SU-DHL-6 (cell line): ENCODE results near the gene ATP13A3.

ENCODE experiments used
- H2AFZ ChIP-seq: fragments of 200-600 bp; sonication (generic); 2 replicates; pipeline ENCODE4 v1.6.1; 2014; ENCODE audit warnings: low read depth, mild to moderate bottlenecking, moderate library complexity, mixed read lengths, antibody characterized with exemption, low read length; ENCODE audit not compliant: severe bottlenecking
- H3F3A ChIP-seq: fragments of 200-600 bp; shearing (Covaris generic); 2 replicates; pipeline ENCODE4 v1.6.0; 2016; ENCODE audit warnings: antibody characterized with exemption, mild to moderate bottlenecking; ENCODE audit not compliant: insufficient read depth
- H3K27ac ChIP-seq: fragments of 200-600 bp; sonication (generic); 2 replicates; pipeline ENCODE4 v1.5.1; 2016; ENCODE audit warnings: low read depth, mild to moderate bottlenecking, low read length, moderate library complexity, mixed read lengths
- H3K27me3 ChIP-seq: fragments of 200-600 bp; sonication (generic), shearing (Covaris generic); 2 replicates; pipeline ENCODE4 v1.6.0; 2014; ENCODE audit warnings: mild to moderate bottlenecking, low read length
- H3K36me3 ChIP-seq: fragments of 200-600 bp; sonication (generic); 2 replicates; pipeline ENCODE4 v1.6.1; 2014; ENCODE audit warnings: mild to moderate bottlenecking, low read length, mixed read lengths
- H3K4me2 ChIP-seq: fragments of 300-600, 200-600 bp; shearing (Covaris generic), sonication (generic); 2 replicates; pipeline ENCODE4 v1.6.0; 2014; ENCODE audit warnings: low read length, low read depth, mild to moderate bottlenecking; ENCODE audit not compliant: poor library complexity, severe bottlenecking
- H3K4me3 ChIP-seq: fragments of 200-600 bp; sonication (generic); 2 replicates; pipeline ENCODE4 v1.5.1; 2014; ENCODE audit warnings: antibody characterized with exemption, low read length, mild to moderate bottlenecking, mixed read lengths; ENCODE audit not compliant: insufficient read depth, poor library complexity, severe bottlenecking
- H3K79me2 ChIP-seq: fragments of 200-600 bp; sonication (generic); 2 replicates; pipeline ENCODE4 v1.6.1; 2014; ENCODE audit warnings: mild to moderate bottlenecking, low read length, moderate library complexity; ENCODE audit not compliant: insufficient read depth
- H3K9ac ChIP-seq: fragments of 200-600 bp; sonication (generic); 2 replicates; pipeline ENCODE4 v1.7.0; 2014; ENCODE audit warnings: mild to moderate bottlenecking, low read length
- H3K9me2 ChIP-seq: fragments of 200-600 bp; sonication (generic); replicated peaks from 2 replicates; pipeline ENCODE4 v1.6.1; 2014; ENCODE audit warnings: low read length; ENCODE audit not compliant: insufficient read depth
- H3K9me3 ChIP-seq: fragments of 200-600 bp; sonication (generic); 2 replicates; pipeline ENCODE4 v1.6.1; 2014; ENCODE audit warnings: low read length, mixed read lengths; ENCODE audit not compliant: insufficient read depth
- H4K20me1 ChIP-seq: fragments of 200-600 bp; sonication (generic); 2 replicates; pipeline ENCODE4 v1.6.1; 2014; ENCODE audit warnings: low read depth, mild to moderate bottlenecking, antibody characterized with exemption, low read length, moderate library complexity, mixed read lengths
- EZH2phosphoT487 ChIP-seq: fragments of 200-600 bp; sonication (generic), shearing (Covaris generic); conservative IDR thresholded peaks from 2 replicates; pipeline ENCODE4 v1.6.1; 2018; ENCODE audit warnings: mild to moderate bottlenecking, antibody characterized with exemption, low read length, moderate library complexity, mixed read lengths
- TF ChIP-seq, protein P1 (sequence below): fragments of 200-600 bp; sonication (generic); IDR thresholded peaks from one replicate; pipeline ENCODE4 v1.5.1; 2017; ENCODE audit warnings: antibody characterized with exemption, mild to moderate bottlenecking, low read length, moderate library complexity; ENCODE audit not compliant: insufficient read depth, poor library complexity, severe bottlenecking

The ATP13A3 gene

DNA sequence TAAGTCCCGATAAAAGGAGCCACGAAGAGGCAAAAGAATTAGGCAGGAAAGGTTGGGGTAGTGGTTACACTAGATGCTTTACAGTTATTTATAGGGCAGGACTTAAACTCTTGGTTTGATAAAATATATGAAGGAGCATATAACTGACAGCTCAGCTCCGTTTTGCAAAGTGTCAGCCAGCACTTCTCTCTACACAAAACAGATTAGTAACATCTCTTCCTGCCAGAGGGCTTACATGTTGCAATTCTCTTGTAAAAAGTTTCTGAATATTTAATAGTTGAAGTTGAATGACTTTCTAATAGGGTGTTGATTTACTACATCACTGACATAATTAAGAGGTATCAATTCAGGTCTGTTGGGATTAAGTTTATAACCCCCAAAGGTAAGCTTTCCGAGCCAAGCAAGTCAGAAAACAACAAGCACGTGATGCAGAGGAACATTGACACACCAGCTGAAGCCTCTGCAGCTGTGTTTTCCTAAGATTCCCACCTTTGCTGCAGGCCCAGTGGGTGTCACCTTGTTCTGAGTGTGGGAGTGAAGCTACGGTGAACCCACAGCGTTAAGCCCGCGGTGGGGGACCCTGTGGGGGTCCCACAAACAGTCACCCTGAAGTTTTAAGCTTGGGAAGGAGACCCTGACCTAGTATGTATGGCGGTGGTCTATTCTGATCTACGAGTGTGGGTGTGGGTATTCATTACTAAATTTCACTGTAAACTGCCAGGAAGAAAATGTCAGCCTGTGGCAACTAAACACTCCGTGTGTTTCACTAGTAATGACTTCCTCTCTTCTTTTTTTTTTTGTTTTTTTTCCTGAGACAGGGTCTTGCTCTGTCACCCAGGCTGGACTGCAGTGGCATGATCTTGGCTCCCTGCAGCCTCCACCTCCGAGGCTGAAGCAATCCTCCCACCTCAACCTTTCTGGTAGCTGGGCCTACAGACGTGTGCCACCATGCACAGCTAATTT, 22.0 kb upstream of the ATP13A3 start:
- H3F3A ChIP-seq, result no peaks in the 10 kb centered on the region
- H3K4me2 ChIP-seq, result no peak overlapping the region
- no peaks in the 10 kb centered on the region for H3K9me3 ChIP-seq
- no peaks in the 10 kb centered on the region for H3K27me3 ChIP-seq
- no peaks in the 10 kb centered on the region for H3K36me3 ChIP-seq
- H3K9ac ChIP-seq, result no peak overlapping the region
- no peak overlapping the region for H3K4me3 ChIP-seq
- no peaks in the 10 kb centered on the region for H3K9me2 ChIP-seq
- no peaks in the 10 kb centered on the region for H4K20me1 ChIP-seq
- no peaks in the 10 kb centered on the region for H3K79me2 ChIP-seq
- H3K27ac ChIP-seq, result no peak overlapping the region
- H2AFZ ChIP-seq, result no peak overlapping the region
- TF ChIP-seq EZH2phosphoT487, result no peak
- TF ChIP-seq, protein P1, sequence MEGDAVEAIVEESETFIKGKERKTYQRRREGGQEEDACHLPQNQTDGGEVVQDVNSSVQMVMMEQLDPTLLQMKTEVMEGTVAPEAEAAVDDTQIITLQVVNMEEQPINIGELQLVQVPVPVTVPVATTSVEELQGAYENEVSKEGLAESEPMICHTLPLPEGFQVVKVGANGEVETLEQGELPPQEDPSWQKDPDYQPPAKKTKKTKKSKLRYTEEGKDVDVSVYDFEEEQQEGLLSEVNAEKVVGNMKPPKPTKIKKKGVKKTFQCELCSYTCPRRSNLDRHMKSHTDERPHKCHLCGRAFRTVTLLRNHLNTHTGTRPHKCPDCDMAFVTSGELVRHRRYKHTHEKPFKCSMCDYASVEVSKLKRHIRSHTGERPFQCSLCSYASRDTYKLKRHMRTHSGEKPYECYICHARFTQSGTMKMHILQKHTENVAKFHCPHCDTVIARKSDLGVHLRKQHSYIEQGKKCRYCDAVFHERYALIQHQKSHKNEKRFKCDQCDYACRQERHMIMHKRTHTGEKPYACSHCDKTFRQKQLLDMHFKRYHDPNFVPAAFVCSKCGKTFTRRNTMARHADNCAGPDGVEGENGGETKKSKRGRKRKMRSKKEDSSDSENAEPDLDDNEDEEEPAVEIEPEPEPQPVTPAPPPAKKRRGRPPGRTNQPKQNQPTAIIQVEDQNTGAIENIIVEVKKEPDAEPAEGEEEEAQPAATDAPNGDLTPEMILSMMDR, result no peak

DNA sequence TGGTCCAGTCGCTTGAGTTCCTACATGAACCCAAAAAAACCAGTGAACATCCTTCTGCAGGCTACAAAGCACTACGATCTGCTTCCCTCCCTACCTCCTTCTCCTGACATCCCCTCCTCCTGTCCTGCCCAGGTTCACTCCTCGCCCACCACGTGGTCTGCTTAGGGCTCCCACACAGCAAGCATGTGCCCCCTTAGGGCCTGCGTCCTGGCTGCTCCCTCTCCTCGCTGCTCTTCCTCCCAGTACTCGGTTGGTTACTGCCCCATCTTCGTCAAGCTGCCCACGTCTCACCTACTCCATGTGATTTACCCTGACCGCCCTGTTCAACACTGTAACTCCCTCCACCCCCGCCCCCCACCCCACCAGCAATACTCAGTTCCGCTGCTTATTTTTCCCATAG, 20.8 kb upstream of the ATP13A3 start:
- Histone ChIP-seq H3K4me3 (no peak overlapping the region), H3K9ac (no peak overlapping the region), H4K20me1 (no peaks in the 10 kb centered on the region), H3K9me2 (no peaks in the 10 kb centered on the region), H3F3A (no peaks in the 10 kb centered on the region), H2AFZ (no peak overlapping the region), H3K36me3 (no peaks in the 10 kb centered on the region), H3K27me3 (no peaks in the 10 kb centered on the region), H3K79me2 (no peaks in the 10 kb centered on the region), H3K4me2 (no peak overlapping the region), H3K9me3 (no peaks in the 10 kb centered on the region), H3K27ac (no peak overlapping the region)
- no peak for TF ChIP-seq EZH2phosphoT487

DNA sequence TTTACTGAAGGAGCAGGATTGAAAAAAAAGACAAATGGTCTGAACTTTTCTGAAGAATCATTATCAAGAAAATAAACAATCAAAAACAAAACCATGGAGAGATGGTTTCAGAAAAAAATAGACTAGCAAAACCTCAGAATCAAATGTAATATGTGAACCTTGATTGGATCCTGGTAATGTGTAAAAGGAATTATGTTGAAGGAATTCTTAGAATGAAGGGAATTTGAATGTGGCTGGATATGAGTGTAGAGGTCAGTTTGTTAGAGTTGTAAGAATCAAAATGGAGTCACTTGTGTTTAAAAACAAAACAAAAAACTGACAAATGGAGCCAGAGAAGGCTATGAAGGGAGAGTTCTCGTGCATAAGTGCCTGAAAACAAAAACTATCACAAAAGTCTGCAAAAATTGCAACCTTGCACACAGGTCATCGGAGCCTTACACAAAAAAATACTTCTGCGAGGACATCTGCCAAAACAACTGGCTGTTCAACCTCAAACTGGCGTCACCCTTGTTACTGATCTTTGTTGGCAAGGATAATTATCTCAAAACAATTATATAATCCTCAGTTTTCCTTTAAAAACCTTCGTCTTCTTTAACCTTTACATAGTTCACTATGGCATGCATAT, 19.1 kb upstream of the ATP13A3 start:
- H2AFZ ChIP-seq, result no peak overlapping the region
- no peak overlapping the region for H3K27ac ChIP-seq
- no peaks in the 10 kb centered on the region for H3K36me3 ChIP-seq
- no peaks in the 10 kb centered on the region for H3F3A ChIP-seq
- no peak overlapping the region for H3K4me2 ChIP-seq
- no peaks in the 10 kb centered on the region for H3K79me2 ChIP-seq
- no peak overlapping the region for H3K9ac ChIP-seq
- TF ChIP-seq, protein P1, result no peak
- no peak for TF ChIP-seq EZH2phosphoT487
- H3K9me3 ChIP-seq, result no peaks in the 10 kb centered on the region
- no peaks in the 10 kb centered on the region for H4K20me1 ChIP-seq
- H3K9me2 ChIP-seq, result no peaks in the 10 kb centered on the region
- H3K27me3 ChIP-seq, result no peaks in the 10 kb centered on the region
- H3K4me3 ChIP-seq, result no peak overlapping the region

DNA sequence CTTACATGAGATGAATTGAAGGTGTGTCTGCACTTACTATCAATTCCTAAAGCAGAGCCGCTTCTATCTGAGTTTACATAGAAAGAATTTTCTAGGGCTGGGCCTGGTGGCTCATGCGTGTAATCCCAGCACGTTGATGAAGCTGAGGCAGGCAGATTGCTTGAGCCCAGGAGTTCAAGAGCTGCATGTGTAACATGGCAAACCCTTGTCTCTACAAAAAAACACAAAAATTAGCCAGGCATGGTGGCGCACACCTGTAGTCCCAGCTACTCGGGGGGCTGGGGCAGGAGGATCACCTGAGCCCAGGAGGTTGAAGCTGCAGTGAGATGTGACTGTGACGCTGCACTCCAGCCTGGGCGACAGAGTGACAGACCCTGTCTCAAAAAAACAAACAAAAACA, 18.1 kb upstream of the ATP13A3 start:
- TF ChIP-seq, protein P1, result no peak
- TF ChIP-seq EZH2phosphoT487, result no peak
- Histone ChIP-seq H2AFZ (no peak overlapping the region), H3K9me2 (no peaks in the 10 kb centered on the region), H3K9ac (no peak overlapping the region), H3F3A (no peaks in the 10 kb centered on the region), H3K9me3 (no peaks in the 10 kb centered on the region), H4K20me1 (no peaks in the 10 kb centered on the region), H3K4me3 (no peak overlapping the region), H3K27me3 (no peaks in the 10 kb centered on the region), H3K27ac (no peak overlapping the region), H3K79me2 (no peaks in the 10 kb centered on the region), H3K36me3 (no peaks in the 10 kb centered on the region), H3K4me2 (no peak overlapping the region)
